H1 (cell line): Measurements from ENCODE around the gene EYA2. TPM values are rescaled to one million over a fixed set of nuclear protein-coding genes. Genes with fewer than 3 reads are reported as not detected.

ENCODE experiments used
- ASH2L ChIP-seq: fragments of 200-600, 300-600 bp; sonication (generic); IDR thresholded peaks from one replicate; pipeline ENCODE4 v1.7.1; 2017; ENCODE audit warnings: low read length
- BRCA1 ChIP-seq: IDR thresholded peaks from 2 replicates; pipeline ENCODE4 v1.6.1; 2012; ENCODE audit warnings: low read depth, low read length, improper control_type of control experiment
- SUZ12 ChIP-seq: fragments of 200-600 bp; sonication (generic); IDR thresholded peaks from 2 replicates; pipeline ENCODE4 v1.6.1; 2012; ENCODE audit warnings: mild to moderate bottlenecking, inconsistent platforms, low read length, moderate library complexity, mixed read lengths
- polyA plus RNA-seq, 7 experiments: library from polyadenylated mRNA; depleted of rRNA in 3 of 7; stranded (reverse) in 5 of 7; unstranded in 2 of 7; fragments of >200 nt in 5 of 7; fragments of 200-250 nt in 2 of 7; gene quantifications; 1 replicate in 5 of 7; 2 replicates in 1 of 7; 4 replicates in 1 of 7; pipeline versions ENCODE4 v1.2.1 to v1.2.3, GENCODE V29; 2011 to 2013; ENCODE audit warnings: missing spikeins in 2 of 7, mixed read lengths in 2 of 7
- total RNA-seq: library from RNA; stranded (reverse); fragmentation: NEBNext Ultra II Directional; extraction: Animal tissue kit (Norgen Biotek cat#: 25700); gene quantifications from 2 replicates; pipeline ENCODE4 v1.2.1, GENCODE V29; 2021

The EYA2 gene
- total and polyA plus RNA-seq, 2 of the 8 experiments (the other 6 are each of a cell fraction or from before 2014, with no cell fraction given), result 1.6 to 1.7 TPM

GRCh38 chr20:47125508-47125757 lies 230.8 kb downstream of the EYA2 start (continued):
- TF ChIP-seq ASH2L, result no peak
- TF ChIP-seq BRCA1, result no peak
- no peak for TF ChIP-seq SUZ12
